GM19328 (cell line): ENCODE data around the gene PCDHB2.
"Not testable (repeated sequence)": the region's sequence is repeated elsewhere in the genome, so short reads cannot be mapped to it uniquely, and the experiment has no call there.

Experiments used
- ATAC-seq: cut with Tn5 transposase; IDR thresholded peaks from one replicate; pipeline ENCODE4 v1.9.1; 2021; ENCODE audit warnings: mild to moderate bottlenecking, moderate library complexity; ENCODE audit not compliant: unreplicated experiment

The PCDHB2 gene

GRCh38 chr5:141135718-141136266 is 41.4 kb downstream of the PCDHB2 start:
- no peak for ATAC-seq

- ATAC-seq = not testable (repeated sequence)
These were observed 42.9 kb downstream of the PCDHB2 start for GRCh38 chr5:141137346-141137745.
